HG03045 (cell line): ENCODE measurements around the gene ZNHIT3.
"Not testable (repeated sequence)": the region's sequence is repeated elsewhere in the genome, so short reads cannot be mapped to it uniquely, and the experiment has no call there.

Experiments used
- ATAC-seq: cut with Tn5 transposase; IDR thresholded peaks from one replicate; pipeline ENCODE4 v1.9.1; 2021; ENCODE audit warnings: mild to moderate bottlenecking, moderate library complexity; ENCODE audit not compliant: unreplicated experiment

Gene ZNHIT3

GRCh38 chr17:36482611-36483504 is 3.6 kb upstream of the ZNHIT3 start:
- no peak for ATAC-seq

DNA sequence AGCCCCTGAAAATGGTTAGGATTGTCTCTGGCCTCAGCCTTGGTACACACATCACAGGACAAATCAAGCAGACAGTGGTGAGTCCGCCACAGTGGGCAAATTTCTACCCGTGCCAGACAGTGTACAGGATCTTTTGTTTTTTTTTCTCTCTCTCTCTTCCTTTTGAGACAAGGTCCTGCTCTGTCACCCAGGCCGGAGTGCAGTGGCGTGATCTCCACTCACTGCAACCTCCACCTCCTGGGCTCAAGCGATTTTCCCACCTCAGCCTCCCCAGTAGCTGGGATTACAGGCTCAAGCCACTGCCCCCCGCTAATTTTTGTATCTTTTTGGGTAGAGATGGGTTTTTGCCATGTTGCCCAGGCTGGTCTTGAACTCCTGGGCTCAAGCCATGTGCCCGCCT is 2.5 kb upstream of the ZNHIT3 start:
- ATAC-seq = not testable (repeated sequence)

DNA sequence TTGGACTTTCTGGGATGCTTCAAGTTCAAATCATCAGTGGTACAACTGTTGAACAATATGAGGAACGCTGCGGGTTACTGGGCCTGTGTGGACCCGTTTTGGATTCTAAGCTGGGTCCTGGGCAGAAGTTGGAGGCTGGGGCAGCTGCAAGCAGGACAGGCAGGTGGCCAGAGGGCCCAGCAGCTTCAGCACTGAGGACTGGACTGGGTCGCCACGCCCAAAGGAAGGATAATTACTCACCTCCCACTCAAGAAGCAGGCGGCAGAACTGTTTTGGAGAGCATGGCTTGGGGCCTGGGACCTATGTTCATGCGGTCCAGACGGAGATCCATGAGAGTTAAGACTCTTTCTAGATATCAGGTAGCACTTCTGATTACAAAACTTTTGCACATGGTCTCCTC is 1.5 kb upstream of the ZNHIT3 start:
- ATAC-seq = no peak

DNA sequence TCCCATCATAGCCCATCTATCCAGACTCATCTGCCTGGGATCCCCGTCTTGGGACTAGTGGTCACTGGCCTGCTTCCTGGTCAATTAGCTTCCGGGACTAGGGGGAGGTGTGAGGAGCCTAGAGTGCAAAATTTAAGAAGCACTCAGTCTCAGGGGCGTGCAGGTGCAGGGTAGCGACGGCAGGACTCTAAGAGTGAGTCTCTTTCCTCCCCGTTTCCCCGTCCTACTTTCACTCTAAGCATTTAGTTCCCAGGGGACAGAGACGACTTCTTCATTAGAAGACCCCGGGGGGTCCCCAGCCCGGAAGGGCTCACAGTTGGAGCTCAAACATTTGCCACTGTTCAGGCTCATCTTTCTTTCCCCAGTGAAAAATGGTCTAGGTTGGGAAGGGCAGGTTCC is 677 bp upstream of the ZNHIT3 start:
- peak; percentile 14 for ATAC-seq

DNA sequence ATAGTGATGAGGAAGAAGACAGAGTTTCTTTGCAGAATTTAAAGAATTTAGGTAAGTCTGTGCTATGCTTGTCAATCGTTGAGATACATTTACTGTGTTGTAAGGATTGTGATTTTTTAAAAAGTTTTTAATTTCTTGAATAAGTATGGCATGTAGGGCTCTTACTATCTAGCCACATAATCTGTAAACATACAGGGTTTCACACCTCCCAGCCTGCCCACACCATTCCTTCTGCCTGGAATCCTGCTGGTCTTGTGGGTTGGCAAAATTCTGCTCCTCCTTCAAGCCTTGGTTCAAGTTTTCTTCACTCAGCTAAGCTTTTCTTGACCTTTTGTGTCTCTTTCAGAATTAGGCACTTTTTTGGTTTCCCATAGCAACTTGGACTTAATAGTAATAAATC is 7.5 kb downstream of the ZNHIT3 start:
- ATAC-seq = no peak

DNA sequence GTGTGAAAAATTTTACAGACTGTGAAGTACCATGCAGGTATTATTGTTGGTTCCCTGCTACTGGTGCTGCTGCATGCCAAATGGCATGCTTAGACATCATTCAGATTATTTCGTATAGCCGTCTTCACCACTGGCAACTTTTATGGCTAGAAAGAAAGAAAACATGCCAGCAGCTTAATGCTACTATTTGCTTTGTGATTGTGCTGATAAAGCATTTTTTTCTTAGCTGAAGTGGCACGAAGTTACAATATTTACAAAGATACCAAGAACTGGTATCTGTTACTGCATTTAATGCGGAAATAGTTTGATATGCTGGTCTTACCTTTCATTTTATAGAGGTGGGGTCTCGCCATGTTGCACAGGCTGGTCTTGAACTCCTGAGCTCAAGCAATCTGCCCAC is 8.2 kb downstream of the ZNHIT3 start:
- no peak for ATAC-seq

DNA sequence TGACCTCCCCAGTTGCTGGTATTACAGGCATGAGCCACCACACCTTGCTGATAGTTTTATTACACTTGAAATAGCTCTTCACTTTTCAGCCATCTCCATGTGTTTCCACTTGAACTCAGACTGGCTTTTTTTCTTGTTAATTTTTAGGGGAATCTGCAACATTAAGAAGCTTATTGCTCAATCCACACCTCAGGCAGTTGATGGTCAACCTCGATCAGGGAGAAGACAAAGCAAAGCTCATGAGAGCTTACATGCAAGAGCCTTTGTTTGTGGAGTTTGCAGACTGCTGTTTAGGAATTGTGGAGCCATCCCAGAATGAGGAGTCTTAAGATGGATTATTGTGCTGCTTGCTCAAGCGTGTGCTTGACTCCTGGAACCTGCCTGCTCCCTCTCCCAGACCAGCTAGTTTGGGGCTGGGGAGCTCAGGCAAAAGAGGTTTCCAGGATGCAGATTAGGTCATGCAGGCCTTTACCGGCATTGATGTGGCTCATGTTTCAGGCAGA is 8.6 kb downstream of the ZNHIT3 start:
- no peak for ATAC-seq

GRCh38 chr17:36496018-36496789 is 9.7 kb downstream of the ZNHIT3 start:
- ATAC-seq = no peak

GRCh38 chr17:36498155-36498554 is 11.7 kb downstream of the ZNHIT3 start:
- ATAC-seq = no peak

GRCh38 chr17:36498560-36499300 is 12.2 kb downstream of the ZNHIT3 start:
- no peak for ATAC-seq

DNA sequence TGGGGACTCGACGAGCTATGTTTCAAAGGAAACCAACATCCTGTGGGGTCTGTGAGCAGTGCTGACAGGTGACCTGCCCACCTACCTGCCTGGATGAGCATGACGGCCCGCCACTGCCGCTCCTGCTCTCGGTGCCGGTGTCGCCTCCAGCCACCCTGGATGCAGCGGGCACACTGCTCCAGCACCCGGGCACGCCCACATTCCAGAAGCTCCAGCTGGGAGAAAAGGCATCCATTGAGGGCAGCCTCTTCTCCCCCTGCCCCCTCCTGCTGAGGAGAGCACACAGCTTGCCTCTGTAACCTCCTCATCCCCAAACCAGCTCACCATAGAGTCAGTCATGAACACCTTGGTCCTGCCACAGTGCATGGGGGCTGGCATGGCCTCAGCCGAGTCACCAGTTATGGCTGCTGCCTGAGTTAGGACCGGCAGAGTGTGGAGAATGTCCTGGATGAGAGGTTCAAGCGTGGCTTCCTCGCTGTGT is 14.3 kb downstream of the ZNHIT3 start:
- no peak for ATAC-seq

DNA sequence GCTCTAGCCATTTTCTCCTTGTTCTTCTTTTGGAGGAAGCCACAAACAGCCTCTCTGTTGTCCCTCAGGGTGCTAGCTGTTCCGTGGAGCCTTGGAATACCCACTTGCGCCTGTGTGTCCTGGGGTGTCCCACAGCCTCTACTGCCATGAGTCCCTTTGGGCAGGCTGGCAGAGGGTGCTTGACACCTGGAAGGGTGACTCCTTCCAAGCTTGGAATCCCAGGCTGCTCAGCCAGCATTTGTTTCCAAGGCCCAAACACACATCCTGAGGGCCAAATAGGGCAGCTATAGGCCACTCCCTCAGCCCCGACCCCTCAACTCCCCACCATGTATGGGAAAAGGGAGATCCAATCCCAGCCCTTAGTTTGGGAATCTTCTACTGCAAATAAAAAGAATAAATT is 14.9 kb downstream of the ZNHIT3 start:
- ATAC-seq = no peak

GRCh38 chr17:36501963-36502362 is 15.5 kb downstream of the ZNHIT3 start:
- ATAC-seq = no peak

DNA sequence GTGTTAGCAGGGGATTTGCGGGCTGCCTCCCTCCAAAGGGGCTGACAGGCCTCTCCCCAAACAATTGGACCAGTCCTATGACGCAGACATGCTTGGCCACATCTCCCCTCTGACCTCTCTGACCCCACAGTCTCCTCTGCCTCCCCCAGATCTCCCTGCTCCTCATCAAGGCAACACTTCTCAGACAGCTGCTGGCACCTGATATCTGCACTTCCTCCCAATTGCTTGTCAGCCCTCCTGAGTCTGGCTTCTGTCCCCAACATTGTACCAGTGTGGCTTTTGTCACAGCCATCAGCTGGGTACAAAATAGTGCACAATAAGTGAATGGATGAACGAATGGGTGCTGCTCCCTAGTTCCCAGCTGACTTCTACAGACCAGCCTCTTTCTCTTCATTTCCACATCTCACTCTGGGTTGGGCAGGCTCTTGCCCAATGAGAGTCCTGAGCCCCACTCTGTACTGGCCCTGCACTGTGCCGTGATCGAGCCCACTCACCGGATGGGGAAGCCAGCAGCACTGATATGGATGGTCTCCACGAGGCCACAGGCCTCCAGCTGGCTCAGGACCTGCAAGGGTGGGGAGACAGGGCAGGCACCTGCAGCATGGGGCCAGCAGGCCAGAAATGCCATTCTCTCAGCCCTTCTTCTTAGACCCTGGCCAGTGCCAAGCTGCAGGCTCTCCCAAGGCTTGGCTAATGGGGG is 17.1 kb downstream of the ZNHIT3 start:
- ATAC-seq = no peak

- no peak for ATAC-seq
These were observed 17.7 kb downstream of the ZNHIT3 start for GRCh38 chr17:36504156-36504545.

- ATAC-seq = no peak
These were observed 18.7 kb downstream of the ZNHIT3 start for GRCh38 chr17:36505171-36505570.

GRCh38 chr17:36506249-36506826 is 19.9 kb downstream of the ZNHIT3 start:
- no peak for ATAC-seq

DNA sequence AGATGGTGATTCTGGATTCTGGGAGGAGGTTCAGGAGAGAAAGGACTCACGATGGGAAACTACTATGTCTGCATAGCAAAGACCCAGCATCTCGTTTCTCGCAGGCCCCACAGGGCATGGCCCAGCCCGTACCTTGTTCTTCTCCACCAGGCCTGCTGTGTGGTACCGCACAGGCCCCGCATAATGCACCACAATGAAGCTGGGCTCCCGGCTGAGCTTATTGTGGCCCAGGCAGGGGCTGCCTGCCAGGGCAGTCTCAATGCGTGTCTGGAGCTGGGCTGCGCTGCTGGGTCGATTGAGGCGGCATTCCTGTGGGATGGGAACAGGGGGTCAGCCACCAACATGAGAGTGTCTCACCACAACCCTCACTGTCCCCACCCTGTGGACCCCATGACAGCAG is 20.4 kb downstream of the ZNHIT3 start:
- no peak for ATAC-seq

DNA sequence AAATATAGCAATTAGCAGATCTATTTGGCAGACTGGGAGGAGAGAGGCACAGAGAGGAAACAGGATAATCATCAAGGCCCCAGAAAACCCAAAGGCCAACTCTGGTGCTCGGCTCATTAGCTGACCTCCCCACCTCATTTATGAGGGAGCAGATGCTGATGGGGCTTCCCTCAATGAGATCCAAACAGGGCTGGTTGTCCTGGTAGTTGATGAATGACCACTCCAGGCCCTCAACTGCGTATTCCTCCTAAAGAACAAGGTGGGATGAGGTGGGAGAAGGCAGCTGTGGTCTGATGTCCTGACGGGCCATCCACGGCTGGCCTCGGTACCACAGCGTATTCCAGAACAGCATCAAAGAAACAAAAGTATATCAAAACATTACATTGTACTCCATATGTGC is 20.8 kb downstream of the ZNHIT3 start:
- no peak for ATAC-seq

GRCh38 chr17:36508439-36508838 is 22.0 kb downstream of the ZNHIT3 start:
- ATAC-seq = not testable (repeated sequence)
